Measurements from ENCODE around the gene ZFYVE21. TPM values are rescaled to one million over a fixed set of nuclear protein-coding genes. Genes with fewer than 3 reads are reported as not detected.

The ZFYVE21 gene
- total RNA-seq, 1 experiment from 2014 or later, result 31.3 TPM

GRCh38 chr14:103728721-103729120 lies 13.1 kb downstream of the ZFYVE21 start:
- Histone ChIP-seq H3K9me2 (ENCODE audit: insufficient read depth) (no peaks in the 10 kb centered on the region), H2AFZ (ENCODE audit: low read depth, low read length, poor library complexity, severe bottlenecking) (no peak overlapping the region), H3K4me2 (ENCODE audit: low read length) (no peak overlapping the region), H3K9me3 (ENCODE audit: control insufficient read depth in 1 of 2, insufficient read depth in 1 of 2, low read depth in 1 of 2, low read length in 2 of 2) (no peaks in the 10 kb centered on the region), H3K4me1 (ENCODE audit: control insufficient read depth in 1 of 2, insufficient read depth in 2 of 2, low read length in 2 of 2) (no peaks in the 10 kb centered on the region), H4K20me1 (ENCODE audit: insufficient read depth) (no peaks in the 10 kb centered on the region), H3K36me3 (ENCODE audit: control insufficient read depth in 1 of 2, insufficient read depth in 2 of 2, low read length in 2 of 2) (peaks cover 3 to 12% of the 10 kb centered on the region in 2 experiments; a peak in 3 of 4 replicates), H3K4me3 (replicated peaks in 1 of 2; ENCODE audit: low read depth in 1 of 2, low read length in 2 of 2) (no peak overlapping the region), H3K9ac (ENCODE audit: low read length) (no peak overlapping the region), H3K27me3 (ENCODE audit: insufficient read depth, low read length) (no peaks in the 10 kb centered on the region), H3K79me2 (ENCODE audit: insufficient read depth, low read length) (peaks cover 8% of the 10 kb centered on the region; the same call in 1 of the 2 replicates), H3K27ac (ENCODE audit: low read depth, low read length) (no peak overlapping the region)
- BruUV-seq (replicated peaks), result no TSS peak
- ChIA-PET RAD21 (ENCODE audit: low non-redundant PET in 1 of 2, low total read pairs in 2 of 2, uncharacterized antibody in 2 of 2, unreplicated experiment in 2 of 2) (no interaction called here), POLR2A (no interaction called here), CTCF (no interaction called here)
- DNase-seq (ENCODE audit: low read depth, low spot score) (no peak), ATAC-seq (no peak)
- intact Hi-C loops (cut with micrococcal nuclease), result no loop called here
- no peak for TF ChIP-seq YY1 (IDR thresholded peaks at IDR 0.05; ENCODE audit: extremely low read depth, insufficient replicate concordance, low read depth, low read length)
- no peak for TF ChIP-seq ZFX (IDR thresholded peaks at IDR 0.05)

DNA sequence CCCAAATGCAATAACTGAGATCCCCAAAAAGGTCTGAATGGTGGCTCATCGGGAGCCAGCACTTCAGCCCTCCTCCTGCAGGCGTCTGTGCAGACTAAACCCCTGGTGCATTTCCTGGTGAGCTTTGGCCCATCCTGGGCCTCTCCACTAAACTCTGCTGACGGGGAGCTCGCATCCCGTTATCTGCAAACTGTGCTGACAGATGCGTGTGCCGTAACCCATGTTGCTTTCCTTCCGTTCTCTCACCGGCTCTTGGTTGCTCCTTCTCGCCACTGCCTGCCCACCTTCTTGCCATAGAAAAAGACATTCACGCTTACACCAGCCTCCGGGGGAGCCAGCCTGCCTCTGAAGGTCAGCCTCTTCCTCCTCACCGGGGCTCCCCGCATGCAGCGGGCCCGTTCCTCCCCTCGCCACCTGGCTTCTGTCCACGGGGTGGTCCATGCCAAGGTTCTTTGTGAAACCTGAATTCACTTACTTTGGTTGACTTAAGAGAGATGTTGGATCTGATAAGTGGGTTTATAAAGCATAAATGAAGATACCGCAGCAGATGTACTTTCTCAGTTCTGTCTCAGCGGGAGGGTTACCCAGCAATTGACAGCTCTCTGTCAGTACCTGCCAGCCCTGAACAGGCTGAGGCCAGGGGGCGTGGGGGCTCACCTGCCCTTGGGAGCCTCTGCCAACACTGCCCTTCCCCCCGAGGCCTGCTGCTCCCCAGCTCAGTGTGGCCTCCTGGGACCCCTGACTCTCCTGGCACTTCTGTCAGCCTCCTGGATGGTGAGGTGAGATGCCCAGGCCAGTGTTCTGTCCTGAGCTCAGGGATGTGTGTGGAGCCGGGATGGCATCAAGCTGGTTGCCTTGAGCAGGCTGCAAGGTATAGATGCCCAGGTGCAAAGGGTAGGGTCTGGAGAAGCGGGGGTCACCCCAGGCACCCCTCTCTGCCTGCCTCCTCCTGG lies 14.2 kb downstream of the ZFYVE21 start:
- POLR2A ChIA-PET, result no interaction called here

More for the DNA sequence above, 14.2 kb downstream of the ZFYVE21 start:
- H3K4me2 ChIP-seq (ENCODE audit: low read length), result no peak overlapping the region
- H3K27me3 ChIP-seq (ENCODE audit: insufficient read depth, low read length), result no peaks in the 10 kb centered on the region
- ChIA-PET RAD21 (ENCODE audit: low non-redundant PET in 1 of 2, low total read pairs in 2 of 2, uncharacterized antibody in 2 of 2, unreplicated experiment in 2 of 2) (no interaction called here), CTCF (no interaction called here)
- TF ChIP-seq EZH2 (IDR thresholded peaks at IDR 0.05) (no peak), EGR1 (IDR thresholded peaks at IDR 0.05; ENCODE audit: low read depth) (no peak), TCF7L2 (IDR thresholded peaks at IDR 0.05; ENCODE audit: borderline replicate concordance, extremely low read depth, insufficient read depth, insufficient read length) (no peak), SRF (IDR thresholded peaks at IDR 0.05; ENCODE audit: low read depth) (no peak), RAD21 (IDR thresholded peaks at IDR 0.05; ENCODE audit: low read depth) (no peak), MAX (IDR thresholded peaks at IDR 0.05) (no peak), YY1 (IDR thresholded peaks at IDR 0.05; ENCODE audit: extremely low read depth, insufficient replicate concordance, low read depth, low read length) (no peak), ZNF274 (IDR thresholded peaks at IDR 0.05; ENCODE audit: low read depth, low read length) (no peak)
- TF ChIP-seq, protein P1, sequence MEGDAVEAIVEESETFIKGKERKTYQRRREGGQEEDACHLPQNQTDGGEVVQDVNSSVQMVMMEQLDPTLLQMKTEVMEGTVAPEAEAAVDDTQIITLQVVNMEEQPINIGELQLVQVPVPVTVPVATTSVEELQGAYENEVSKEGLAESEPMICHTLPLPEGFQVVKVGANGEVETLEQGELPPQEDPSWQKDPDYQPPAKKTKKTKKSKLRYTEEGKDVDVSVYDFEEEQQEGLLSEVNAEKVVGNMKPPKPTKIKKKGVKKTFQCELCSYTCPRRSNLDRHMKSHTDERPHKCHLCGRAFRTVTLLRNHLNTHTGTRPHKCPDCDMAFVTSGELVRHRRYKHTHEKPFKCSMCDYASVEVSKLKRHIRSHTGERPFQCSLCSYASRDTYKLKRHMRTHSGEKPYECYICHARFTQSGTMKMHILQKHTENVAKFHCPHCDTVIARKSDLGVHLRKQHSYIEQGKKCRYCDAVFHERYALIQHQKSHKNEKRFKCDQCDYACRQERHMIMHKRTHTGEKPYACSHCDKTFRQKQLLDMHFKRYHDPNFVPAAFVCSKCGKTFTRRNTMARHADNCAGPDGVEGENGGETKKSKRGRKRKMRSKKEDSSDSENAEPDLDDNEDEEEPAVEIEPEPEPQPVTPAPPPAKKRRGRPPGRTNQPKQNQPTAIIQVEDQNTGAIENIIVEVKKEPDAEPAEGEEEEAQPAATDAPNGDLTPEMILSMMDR (IDR thresholded peaks at IDR 0.05 in 2 of 3, conservative IDR thresholded peaks at IDR 0.05 in 1 of 3; ENCODE audit: borderline replicate concordance in 1 of 3, insufficient read depth in 1 of 3, low read depth in 2 of 3, low read length in 2 of 3), result no peak
- H3K4me3 ChIP-seq (replicated peaks in 1 of 2; ENCODE audit: low read depth in 1 of 2, low read length in 2 of 2), result no peak overlapping the region
- H3K27ac ChIP-seq (ENCODE audit: low read depth, low read length), result no peak overlapping the region
- no peak for DNase-seq (ENCODE audit: low read depth, low spot score)
- H2AFZ ChIP-seq (ENCODE audit: low read depth, low read length, poor library complexity, severe bottlenecking), result no peak overlapping the region
- no peaks in the 10 kb centered on the region for H4K20me1 ChIP-seq (ENCODE audit: insufficient read depth)
- no peaks in the 10 kb centered on the region for H3K4me1 ChIP-seq (ENCODE audit: control insufficient read depth in 1 of 2, insufficient read depth in 2 of 2, low read length in 2 of 2)
- H3K36me3 ChIP-seq (ENCODE audit: control insufficient read depth in 1 of 2, insufficient read depth in 2 of 2, low read length in 2 of 2), result peaks cover 3 to 12% of the 10 kb centered on the region in 2 experiments; a peak in 3 of 4 replicates
- intact Hi-C loops (cut with micrococcal nuclease), result no loop called here
- no peak overlapping the region for H3K9ac ChIP-seq (ENCODE audit: low read length)
- no peak for ATAC-seq
- peaks cover 3% of the 10 kb centered on the region; the same call in 1 of the 2 replicates for H3K79me2 ChIP-seq (ENCODE audit: insufficient read depth, low read length)
- no peaks in the 10 kb centered on the region for H3K9me3 ChIP-seq (ENCODE audit: control insufficient read depth in 1 of 2, insufficient read depth in 1 of 2, low read depth in 1 of 2, low read length in 2 of 2)
- no peaks in the 10 kb centered on the region for H3K9me2 ChIP-seq (ENCODE audit: insufficient read depth)
- no TSS peak for BruUV-seq (replicated peaks)
